Measurements from ENCODE around the gene RAMACL. TPM values are rescaled to one million over a fixed set of nuclear protein-coding genes. Genes with fewer than 3 reads are reported as not detected.

The RAMACL gene
- total RNA-seq, 1 experiment from 2014 or later: 0.28 TPM

GRCh38 chr6:166617359-166617758 is 30.9 kb upstream of the RAMACL start:
- H3K79me2 ChIP-seq (ENCODE audit: insufficient read depth, low read length): peaks cover 3% of the 10 kb centered on the region; the same call in 1 of the 2 replicates
- H3K4me1 Mint-ChIP-seq: peaks cover 40 to 42% of the 10 kb centered on the region in 2 experiments

More at GRCh38 chr6:166617359-166617758, 30.9 kb upstream of the RAMACL start:
- Histone ChIP-seq H2BK12ac (ENCODE audit: insufficient read length, low read depth, low read length) (no peak overlapping the region), H4K20me1 (ENCODE audit: control insufficient read depth, insufficient read depth, insufficient read length) (no peaks in the 10 kb centered on the region), H4K91ac (ENCODE audit: insufficient read length, low read depth, low read length) (no peak overlapping the region), H3K27ac (ENCODE audit: insufficient read length, low read depth, low read length) (no peak overlapping the region), H2BK20ac (ENCODE audit: low read depth, low read length, poor library complexity, severe bottlenecking) (no peak overlapping the region), H3K23ac (ENCODE audit: insufficient read length, low read depth, low read length) (no peak overlapping the region), H3K23me2 (ENCODE audit: insufficient read length, low read depth, low read length, poor library complexity, severe bottlenecking) (no peaks in the 10 kb centered on the region), H3K4me2 (ENCODE audit: insufficient read depth, insufficient read length, low read length) (no peak overlapping the region), H3K18ac (ENCODE audit: insufficient read length, low read depth, low read length) (no peak overlapping the region), H3K14ac (ENCODE audit: insufficient read depth, low read length) (no peak overlapping the region), H2BK120ac (ENCODE audit: low read depth, low read length, poor library complexity, severe bottlenecking) (no peak overlapping the region), H4K5ac (ENCODE audit: insufficient read length, low read depth, low read length) (no peak overlapping the region), H2AK5ac (ENCODE audit: insufficient read length, low read length) (no peak overlapping the region), H3K9ac (ENCODE audit: extremely low read depth, insufficient read length, low read length) (no peak overlapping the region), H3K79me1 (ENCODE audit: insufficient read depth, low read depth, low read length, poor library complexity, severe bottlenecking) (peaks cover 4% of the 10 kb centered on the region), H2BK15ac (ENCODE audit: low read depth, low read length) (no peak overlapping the region), H3K56ac (ENCODE audit: insufficient read length, low read depth, low read length) (no peak overlapping the region), H3K9me3 (ENCODE audit: control insufficient read depth, low read depth, low read length) (no peaks in the 10 kb centered on the region), H3K4ac (ENCODE audit: low read depth, low read length) (no peak overlapping the region), H3K4me1 (ENCODE audit: insufficient read depth, low read length) (peaks cover 4% of the 10 kb centered on the region; the same call in 1 of the 2 replicates), H3T11ph (ENCODE audit: low read length) (no peak overlapping the region), H2BK5ac (ENCODE audit: insufficient read length, low read length) (no peak overlapping the region), H4K8ac (replicated peaks; ENCODE audit: insufficient read length, low read depth, low read length) (no peak overlapping the region), H2AFZ (ENCODE audit: low read length) (no peak overlapping the region), H3K27me3 (ENCODE audit: insufficient read depth, low read length) (no peaks in the 10 kb centered on the region)
- Mint-ChIP-seq H3K27ac (peak overlapping the region in 1 of 3 experiments; percentile 82; a peak in 1 of 7 replicates), H3K27me3 (ENCODE audit: low read depth) (no peaks in the 10 kb centered on the region), H3K4me3 (no peak overlapping the region), H3K36me3 (ENCODE audit: insufficient read depth in 1 of 3, low read depth in 3 of 3) (peaks cover 8 to 21% (median 15%) of the 10 kb centered on the region in 3 experiments), H3K9me3 (no peaks in the 10 kb centered on the region)
- TF ChIP-seq CTCF (conservative IDR thresholded peaks at IDR 0.05): no peak
- no CpG with 5 or more reads among the region's 7 CpGs for WGBS (ENCODE audit: extremely low coverage, insufficient read length, low lambda C conversion rate)
- no peak for DNase-seq

Data from H9 (cell line).